Hepatocyte (in vitro differentiated cells): ENCODE data around the gene ATP8A2.

Experiments
- EZH2 ChIP-seq: fragments of 200-600 bp; sonication (generic); IDR thresholded peaks from 2 replicates; pipeline ENCODE4 v1.6.1; 2016; ENCODE audit warnings: antibody characterized with exemption, mild to moderate bottlenecking, borderline replicate concordance
- EZH2phosphoT487 ChIP-seq: fragments of 200-600 bp; sonication (generic); IDR thresholded peaks from one replicate; pipeline ENCODE4 v1.6.1; 2018; ENCODE audit warnings: antibody characterized with exemption, mild to moderate bottlenecking, low read depth, moderate library complexity; ENCODE audit not compliant: unreplicated experiment, severe bottlenecking
- TF ChIP-seq, protein P1 (sequence below): fragments of 200-600 bp; sonication (generic); IDR thresholded peaks from 2 replicates; pipeline ENCODE4 v1.5.1; 2016; ENCODE audit warnings: antibody characterized with exemption, mild to moderate bottlenecking; ENCODE audit not compliant: poor library complexity

DNA sequence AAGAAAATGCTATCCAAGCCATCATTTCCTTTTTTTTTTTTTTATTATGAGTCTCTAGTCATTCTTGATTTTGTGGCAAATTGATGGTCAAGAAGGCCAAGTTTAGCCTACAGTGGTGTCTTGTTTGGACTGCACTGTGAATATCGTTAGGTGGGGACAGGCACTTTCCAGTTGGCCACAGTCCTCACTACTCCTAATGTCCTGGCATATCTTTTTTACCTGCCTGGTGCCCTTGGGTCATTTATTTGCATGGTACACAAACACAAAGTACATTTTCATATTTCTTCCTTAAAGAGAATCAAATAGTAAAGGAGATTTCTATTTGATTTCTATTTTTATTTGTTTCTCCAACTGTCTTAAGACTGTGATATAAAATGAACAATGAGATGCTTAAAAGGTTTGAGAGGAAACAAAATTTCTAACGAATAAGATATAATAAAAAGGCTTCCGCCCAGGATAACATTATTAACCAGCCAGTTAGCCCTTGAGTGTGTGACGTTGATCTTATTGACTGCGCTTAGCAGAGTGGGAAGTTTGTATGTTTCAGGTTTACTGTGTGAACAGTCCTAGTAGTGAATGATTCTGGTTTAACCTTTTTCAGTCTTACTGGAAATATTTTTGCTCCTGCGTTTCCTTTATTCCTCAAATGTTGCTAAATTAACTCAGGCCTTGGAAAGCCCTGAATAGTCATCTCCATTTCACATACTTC is 312.0 kb downstream of the ATP8A2 start:
- TF ChIP-seq, protein P1, sequence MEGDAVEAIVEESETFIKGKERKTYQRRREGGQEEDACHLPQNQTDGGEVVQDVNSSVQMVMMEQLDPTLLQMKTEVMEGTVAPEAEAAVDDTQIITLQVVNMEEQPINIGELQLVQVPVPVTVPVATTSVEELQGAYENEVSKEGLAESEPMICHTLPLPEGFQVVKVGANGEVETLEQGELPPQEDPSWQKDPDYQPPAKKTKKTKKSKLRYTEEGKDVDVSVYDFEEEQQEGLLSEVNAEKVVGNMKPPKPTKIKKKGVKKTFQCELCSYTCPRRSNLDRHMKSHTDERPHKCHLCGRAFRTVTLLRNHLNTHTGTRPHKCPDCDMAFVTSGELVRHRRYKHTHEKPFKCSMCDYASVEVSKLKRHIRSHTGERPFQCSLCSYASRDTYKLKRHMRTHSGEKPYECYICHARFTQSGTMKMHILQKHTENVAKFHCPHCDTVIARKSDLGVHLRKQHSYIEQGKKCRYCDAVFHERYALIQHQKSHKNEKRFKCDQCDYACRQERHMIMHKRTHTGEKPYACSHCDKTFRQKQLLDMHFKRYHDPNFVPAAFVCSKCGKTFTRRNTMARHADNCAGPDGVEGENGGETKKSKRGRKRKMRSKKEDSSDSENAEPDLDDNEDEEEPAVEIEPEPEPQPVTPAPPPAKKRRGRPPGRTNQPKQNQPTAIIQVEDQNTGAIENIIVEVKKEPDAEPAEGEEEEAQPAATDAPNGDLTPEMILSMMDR: no peak
- TF ChIP-seq EZH2 (no peak), EZH2phosphoT487 (no peak)
